ENCODE results near the gene RAB29.

RAB29 gene

GRCh38 chr1:205764578-205764977 lies 10.7 kb downstream of the RAB29 start:
- no peak for DNase-seq (ENCODE audit: low spot score)

- no peak for DNase-seq (ENCODE audit: low spot score)
These were observed 11.3 kb downstream of the RAB29 start for GRCh38 chr1:205763980-205764379.

- no peak for DNase-seq (ENCODE audit: low spot score)
These were observed 14.7 kb downstream of the RAB29 start for GRCh38 chr1:205760606-205761005.

- no peak for DNase-seq (ENCODE audit: low spot score)
These were observed 18.7 kb downstream of the RAB29 start for GRCh38 chr1:205756552-205756951.

- DNase-seq (ENCODE audit: low spot score), result no peak
These were observed 20.4 kb downstream of the RAB29 start for GRCh38 chr1:205754857-205755256.

GRCh38 chr1:205751036-205751651 lies 24.1 kb downstream of the RAB29 start:
- DNase-seq (ENCODE audit: low spot score), result no peak

- DNase-seq (ENCODE audit: low spot score), result peak; percentile 99
These were observed 24.9 kb downstream of the RAB29 start, which contains the start of gene NUCKS1 for GRCh38 chr1:205750138-205751035. Gene NUCKS1 (minus strand): TSS chr1:205750182. CDS start chr1:205749973, 209 bp downstream.

- DNase-seq (ENCODE audit: low spot score), result peak; percentile 95
These were observed 25.8 kb downstream of the RAB29 start for GRCh38 chr1:205749234-205750137.

GRCh38 chr1:205748403-205749233 lies 26.7 kb downstream of the RAB29 start:
- peak; percentile 83 for DNase-seq (ENCODE audit: low spot score)

GRCh38 chr1:205746757-205747412 lies 28.4 kb downstream of the RAB29 start:
- DNase-seq (ENCODE audit: low spot score), result peak; percentile 14

- DNase-seq (ENCODE audit: low spot score), result no peak
These were observed 30.9 kb downstream of the RAB29 start for GRCh38 chr1:205744403-205744802.

- no peak for DNase-seq (ENCODE audit: low spot score)
These were observed 31.3 kb downstream of the RAB29 start for GRCh38 chr1:205743977-205744376.

- DNase-seq (ENCODE audit: low spot score), result no peak
These were observed 33.6 kb downstream of the RAB29 start for GRCh38 chr1:205741681-205742080.

- no peak for DNase-seq (ENCODE audit: low spot score)
These were observed 35.7 kb downstream of the RAB29 start for GRCh38 chr1:205739348-205740160.

- no peak for DNase-seq (ENCODE audit: low spot score)
These were observed 40.1 kb downstream of the RAB29 start for GRCh38 chr1:205735218-205735617.

GRCh38 chr1:205733438-205734175 lies 41.7 kb downstream of the RAB29 start:
- DNase-seq (ENCODE audit: low spot score), result no peak

- no peak for DNase-seq (ENCODE audit: low spot score)
These were observed 45.2 kb downstream of the RAB29 start for GRCh38 chr1:205729945-205730610.

- DNase-seq (ENCODE audit: low spot score), result no peak
These were observed 48.6 kb downstream of the RAB29 start for GRCh38 chr1:205726619-205727125.
